Lower leg skin (tissue), 3 donors: ENCODE measurements around the gene PCDHGC4.

ENCODE experiments used
- POLR2A ChIP-seq, 2 donors: fragments of 450-650 bp; IDR thresholded peaks; one replicate each; pipeline ENCODE4 v1.6.1; 2016 to 2017; ENCODE audit warnings: antibody characterized with exemption in 2 of 2, mild to moderate bottlenecking in 1 of 2, moderate library complexity in 1 of 2
- TF ChIP-seq, protein P1 (sequence below), 3 donors: fragments of 450-650 bp; IDR thresholded peaks; one replicate each; pipeline ENCODE4 v1.5.1; 2016; ENCODE audit warnings: antibody characterized with exemption in 3 of 3, mild to moderate bottlenecking in 3 of 3, moderate library complexity in 2 of 3

DNA sequence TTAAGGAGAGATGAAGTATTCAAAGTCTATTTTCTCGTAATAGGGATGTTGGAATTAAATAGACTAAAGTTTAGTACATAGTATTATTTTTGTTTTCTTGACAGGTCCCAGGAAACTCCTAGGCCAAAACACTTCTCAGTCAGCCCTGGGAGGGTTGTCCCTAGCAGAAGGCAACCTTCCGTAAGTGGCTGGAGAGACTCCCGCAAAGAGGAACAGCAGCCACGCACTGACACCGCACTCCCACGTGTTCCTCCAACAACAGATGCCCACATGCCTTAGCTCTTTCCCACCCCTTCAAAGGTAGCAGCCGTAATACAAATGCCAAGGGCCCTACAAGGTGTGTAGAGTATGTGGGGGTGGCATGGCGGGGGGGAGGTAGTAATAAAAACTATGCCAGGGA, 32.5 kb downstream of the PCDHGC4 start:
- TF ChIP-seq, protein P1, sequence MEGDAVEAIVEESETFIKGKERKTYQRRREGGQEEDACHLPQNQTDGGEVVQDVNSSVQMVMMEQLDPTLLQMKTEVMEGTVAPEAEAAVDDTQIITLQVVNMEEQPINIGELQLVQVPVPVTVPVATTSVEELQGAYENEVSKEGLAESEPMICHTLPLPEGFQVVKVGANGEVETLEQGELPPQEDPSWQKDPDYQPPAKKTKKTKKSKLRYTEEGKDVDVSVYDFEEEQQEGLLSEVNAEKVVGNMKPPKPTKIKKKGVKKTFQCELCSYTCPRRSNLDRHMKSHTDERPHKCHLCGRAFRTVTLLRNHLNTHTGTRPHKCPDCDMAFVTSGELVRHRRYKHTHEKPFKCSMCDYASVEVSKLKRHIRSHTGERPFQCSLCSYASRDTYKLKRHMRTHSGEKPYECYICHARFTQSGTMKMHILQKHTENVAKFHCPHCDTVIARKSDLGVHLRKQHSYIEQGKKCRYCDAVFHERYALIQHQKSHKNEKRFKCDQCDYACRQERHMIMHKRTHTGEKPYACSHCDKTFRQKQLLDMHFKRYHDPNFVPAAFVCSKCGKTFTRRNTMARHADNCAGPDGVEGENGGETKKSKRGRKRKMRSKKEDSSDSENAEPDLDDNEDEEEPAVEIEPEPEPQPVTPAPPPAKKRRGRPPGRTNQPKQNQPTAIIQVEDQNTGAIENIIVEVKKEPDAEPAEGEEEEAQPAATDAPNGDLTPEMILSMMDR (IDR thresholded peaks at IDR 0.05) = no peak
- TF ChIP-seq POLR2A (IDR thresholded peaks at IDR 0.05) = no peak
